Measurements from ENCODE around the gene ITGB6. TPM values are rescaled to one million over a fixed set of nuclear protein-coding genes. Genes with fewer than 3 reads are reported as not detected.

ITGB6 gene
- total RNA-seq, 1 donor from 2014 or later, result not detected

- Mint-ChIP-seq H3K9me3 (peaks cover 3% of the 10 kb centered on the region), H3K36me3 (no peaks in the 10 kb centered on the region)
- no peak overlapping the region for H3K4me3 ChIP-seq
These were observed 90.8 kb downstream of the ITGB6 start for GRCh38 chr2:160109243-160109642.

GRCh38 chr2:160108646-160109045 lies 91.4 kb downstream of the ITGB6 start:
- H3K27me3 ChIP-seq, result no peaks in the 10 kb centered on the region
- Mint-ChIP-seq H3K9me3 (no peaks in the 10 kb centered on the region), H3K27me3 (ENCODE audit: insufficient read depth, low read depth) (peaks cover 2% of the 10 kb centered on the region), H3K27ac (no peak overlapping the region), H3K4me3 (no peak overlapping the region), H3K4me1 (no peaks in the 10 kb centered on the region), H3K36me3 (no peaks in the 10 kb centered on the region)
- no peaks in the 10 kb centered on the region for H3K36me3 ChIP-seq
- H3F3A ChIP-seq (ENCODE audit: low read depth), result no peaks in the 10 kb centered on the region
- H3K9ac ChIP-seq, result no peak overlapping the region
- no peak for TF ChIP-seq CTCF (IDR thresholded peaks at IDR 0.05)
- TF ChIP-seq EZH2 (IDR thresholded peaks at IDR 0.05), result no peak
- no peak for TF ChIP-seq EZH2phosphoT487 (IDR thresholded peaks at IDR 0.05)
- H3K4me2 ChIP-seq, result no peak overlapping the region
- no peaks in the 10 kb centered on the region for H4K20me1 ChIP-seq (ENCODE audit: low read depth)
- H3K9me3 ChIP-seq (ENCODE audit: low read depth), result no peaks in the 10 kb centered on the region
- no peak overlapping the region for H3K27ac ChIP-seq
- no peak overlapping the region for H2AFZ ChIP-seq (replicated peaks)
- no peak for DNase-seq (ENCODE audit: low spot score)
- no peak overlapping the region for H3K4me3 ChIP-seq
- H3K4me1 ChIP-seq, result no peaks in the 10 kb centered on the region
- no peaks in the 10 kb centered on the region for H3K79me2 ChIP-seq (ENCODE audit: low read depth)

More at GRCh38 chr2:160109243-160109642, 90.8 kb downstream of the ITGB6 start:
- H3K4me3 Mint-ChIP-seq, result no peak overlapping the region
- no peaks in the 10 kb centered on the region for H3K4me1 Mint-ChIP-seq
- H3K9ac ChIP-seq, result no peak overlapping the region
- no peaks in the 10 kb centered on the region for H4K20me1 ChIP-seq (ENCODE audit: low read depth)
- no peaks in the 10 kb centered on the region for H3K9me3 ChIP-seq (ENCODE audit: low read depth)
- no peak overlapping the region for H3K27ac Mint-ChIP-seq
- peaks cover 2% of the 10 kb centered on the region for H3K27me3 Mint-ChIP-seq (ENCODE audit: insufficient read depth, low read depth)
- no peak overlapping the region for H2AFZ ChIP-seq (replicated peaks)
- no peak for DNase-seq (ENCODE audit: low spot score)
- no peaks in the 10 kb centered on the region for H3K79me2 ChIP-seq (ENCODE audit: low read depth)
- no peak overlapping the region for H3K27ac ChIP-seq
- no peaks in the 10 kb centered on the region for H3K36me3 ChIP-seq
- no peaks in the 10 kb centered on the region for H3F3A ChIP-seq (ENCODE audit: low read depth)
- H3K27me3 ChIP-seq, result no peaks in the 10 kb centered on the region
- no peak for TF ChIP-seq CTCF (IDR thresholded peaks at IDR 0.05)
- H3K4me2 ChIP-seq, result no peak overlapping the region
- H3K4me1 ChIP-seq, result no peaks in the 10 kb centered on the region

DNA sequence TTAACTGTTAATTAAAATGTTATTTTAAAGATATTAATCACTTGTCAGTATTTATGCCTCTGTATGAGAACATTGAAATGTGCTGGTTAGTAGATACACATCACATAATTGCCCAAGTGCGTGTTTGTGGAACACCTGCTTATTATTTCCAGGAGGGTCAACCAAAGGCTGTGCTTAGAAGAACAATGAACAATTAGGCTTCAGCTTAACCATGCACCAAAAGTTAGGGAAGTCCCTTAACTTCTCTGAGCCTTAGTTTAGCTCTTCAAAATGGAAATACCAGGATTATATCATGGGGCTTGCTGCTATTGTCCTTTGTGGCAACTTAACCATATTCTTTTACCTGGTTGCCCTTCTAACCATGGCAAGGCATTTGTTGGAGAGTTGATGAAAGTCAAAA lies 94.7 kb downstream of the ITGB6 start:
- DNase-seq (ENCODE audit: low spot score), result no peak
- Mint-ChIP-seq H3K36me3 (no peaks in the 10 kb centered on the region), H3K27ac (no peak overlapping the region), H3K27me3 (ENCODE audit: insufficient read depth, low read depth) (no peaks in the 10 kb centered on the region), H3K4me1 (no peaks in the 10 kb centered on the region), H3K4me3 (no peak overlapping the region), H3K9me3 (no peaks in the 10 kb centered on the region)
- no peaks in the 10 kb centered on the region for H4K20me1 ChIP-seq (ENCODE audit: low read depth)
- H3K27ac ChIP-seq, result no peak overlapping the region
- no peaks in the 10 kb centered on the region for H3K4me1 ChIP-seq
- H3K36me3 ChIP-seq, result no peaks in the 10 kb centered on the region
- H3F3A ChIP-seq (ENCODE audit: low read depth), result no peaks in the 10 kb centered on the region
- TF ChIP-seq EZH2 (IDR thresholded peaks at IDR 0.05), result no peak
- no peak for TF ChIP-seq EZH2phosphoT487 (IDR thresholded peaks at IDR 0.05)
- no peak for TF ChIP-seq CTCF (IDR thresholded peaks at IDR 0.05)
- no peak overlapping the region for H3K4me2 ChIP-seq
- H3K27me3 ChIP-seq, result no peaks in the 10 kb centered on the region
- H3K79me2 ChIP-seq (ENCODE audit: low read depth), result no peaks in the 10 kb centered on the region
- no peak overlapping the region for H3K4me3 ChIP-seq
- H3K9ac ChIP-seq, result no peak overlapping the region
- no peaks in the 10 kb centered on the region for H3K9me3 ChIP-seq (ENCODE audit: low read depth)
- H2AFZ ChIP-seq (replicated peaks), result no peak overlapping the region

- H3K4me1 ChIP-seq, result no peaks in the 10 kb centered on the region
- H3K27me3 ChIP-seq, result no peaks in the 10 kb centered on the region
- H3F3A ChIP-seq (ENCODE audit: low read depth), result no peaks in the 10 kb centered on the region
These were observed 96.0 kb downstream of the ITGB6 start for GRCh38 chr2:160104115-160104514.

More at GRCh38 chr2:160104115-160104514, 96.0 kb downstream of the ITGB6 start:
- H3K79me2 ChIP-seq (ENCODE audit: low read depth), result no peaks in the 10 kb centered on the region
- Mint-ChIP-seq H3K4me3 (no peak overlapping the region), H3K36me3 (no peaks in the 10 kb centered on the region), H3K27me3 (ENCODE audit: insufficient read depth, low read depth) (no peaks in the 10 kb centered on the region), H3K27ac (no peak overlapping the region), H3K9me3 (no peaks in the 10 kb centered on the region), H3K4me1 (no peaks in the 10 kb centered on the region)
- no peak for DNase-seq (ENCODE audit: low spot score)
- H3K36me3 ChIP-seq, result no peaks in the 10 kb centered on the region
- no peak overlapping the region for H3K27ac ChIP-seq
- no peak overlapping the region for H3K4me3 ChIP-seq
- H4K20me1 ChIP-seq (ENCODE audit: low read depth), result no peaks in the 10 kb centered on the region
- no peak overlapping the region for H3K4me2 ChIP-seq
- no peaks in the 10 kb centered on the region for H3K9me3 ChIP-seq (ENCODE audit: low read depth)
- H2AFZ ChIP-seq (replicated peaks), result no peak overlapping the region
- H3K9ac ChIP-seq, result no peak overlapping the region
- TF ChIP-seq EZH2 (IDR thresholded peaks at IDR 0.05) (no peak), CTCF (IDR thresholded peaks at IDR 0.05) (no peak), EZH2phosphoT487 (IDR thresholded peaks at IDR 0.05) (no peak)

Measured in neural progenitor cell (in vitro differentiated cells).